HFF-Myc (cell line): Measurements from ENCODE around the gene MCRS1.

ENCODE experiments used
- DNase-seq: peaks from one replicate; pipeline ENCODE4 v3.0.0-alpha.2; 2011; ENCODE audit warnings: low read depth; ENCODE audit errors: extremely low read depth
- H3K4me3 ChIP-seq: replicated peaks from 2 replicates; pipeline ENCODE4 v1.5.1; 2011; ENCODE audit warnings: low read depth, mild to moderate bottlenecking, control low read depth, low read length
- CTCF ChIP-seq: IDR thresholded peaks from 2 replicates; pipeline ENCODE4 v1.5.1; 2012; ENCODE audit warnings: mild to moderate bottlenecking, low read depth, low read length, control low read depth; ENCODE audit errors: missing control alignments

MCRS1 gene

GRCh38 chr12:49582201-49582600 is 14.3 kb upstream of the MCRS1 start:
- DNase-seq: no peak
- no peak for TF ChIP-seq CTCF

GRCh38 chr12:49580572-49581535 is 12.9 kb upstream of the MCRS1 start:
- no peak overlapping the region for H3K4me3 ChIP-seq
- DNase-seq: peak; percentile 53
- peak; percentile 89 for TF ChIP-seq CTCF

More at GRCh38 chr12:49582201-49582600, 14.3 kb upstream of the MCRS1 start:
- no peak overlapping the region for H3K4me3 ChIP-seq

- no peak overlapping the region for H3K4me3 ChIP-seq
- TF ChIP-seq CTCF: no peak
- no peak for DNase-seq
Observed at GRCh38 chr12:49578471-49579112, 10.7 kb upstream of the MCRS1 start.

GRCh38 chr12:49577589-49578315 is 9.8 kb upstream of the MCRS1 start:
- DNase-seq: no peak
- TF ChIP-seq CTCF: no peak
- H3K4me3 ChIP-seq: no peak overlapping the region

- DNase-seq: no peak
- H3K4me3 ChIP-seq: peak overlapping the region; percentile 99
- TF ChIP-seq CTCF: no peak
Observed at GRCh38 chr12:49568442-49569162, 660 bp upstream of the MCRS1 start.

- DNase-seq: no peak
- no peak for TF ChIP-seq CTCF
- H3K4me3 ChIP-seq: peak overlapping the region; percentile 99
Observed at GRCh38 chr12:49567302-49567610, 686 bp downstream of the MCRS1 start.
